K562 (cell line): ENCODE results near the gene LMCD1.

Experiments used
- ARNT ChIP-seq, 2 experiments: fragments of 450-650 bp; IDR thresholded peaks; 2 replicates each; pipeline ENCODE4 v1.6.1; 2016; ENCODE audit warnings: mild to moderate bottlenecking in 1 of 2
- CEBPG ChIP-seq, 3 experiments: fragments of 200-800 bp in 1 of 3; sonication (Bioruptor generic) in 1 of 3; sonication (generic) in 1 of 3; formaldehyde crosslinking in 1 of 3; IDR thresholded peaks in 2 of 3; conservative IDR thresholded peaks in 1 of 3; 2 replicates each; pipeline versions ENCODE4 v1.6.1 to v1.8.0; 2016 to 2022; ENCODE audit warnings: missing compliant biosample characterization in 2 of 3, missing genetic modification characterization in 2 of 3, mild to moderate bottlenecking in 1 of 3, missing genetic modification reagents in 1 of 3
- CHCHD3 ChIP-seq: fragments of 250-450 bp; sonication (Bioruptor Pico); IDR thresholded peaks from 2 replicates; pipeline ENCODE4 v2.1.2; 2022; ENCODE audit warnings: mild to moderate bottlenecking
- KLF10 ChIP-seq: fragments of 250-450 bp; sonication (Bioruptor Pico); IDR thresholded peaks from 2 replicates; pipeline ENCODE4 v1.6.1; 2021; ENCODE audit warnings: matching md5 sums
- TARDBP ChIP-seq: fragments of 450-650 bp; IDR thresholded peaks from 2 replicates; pipeline ENCODE4 v1.6.1; 2016
- ZFX ChIP-seq: sonication (generic); formaldehyde crosslinking; IDR thresholded peaks from 2 replicates; pipeline ENCODE4 v1.8.0; 2022; ENCODE audit warnings: mild to moderate bottlenecking, missing genetic modification reagents, moderate library complexity
- ZNF274 ChIP-seq: IDR thresholded peaks from 2 replicates; pipeline ENCODE4 v1.6.1; 2011; ENCODE audit warnings: low read depth, mild to moderate bottlenecking, low read length, moderate library complexity, borderline replicate concordance
- ZZZ3 ChIP-seq: fragments of 450-650 bp; IDR thresholded peaks from 2 replicates; pipeline ENCODE4 v1.6.1; 2016; ENCODE audit warnings: antibody characterized with exemption, mild to moderate bottlenecking, moderate library complexity
- TF ChIP-seq, protein P1 (sequence below): fragments of 450-650 bp; IDR thresholded peaks from 2 replicates; pipeline ENCODE4 v1.7.1; 2018; ENCODE audit warnings: mild to moderate bottlenecking, low read depth; ENCODE audit not compliant: partially characterized antibody
- TF ChIP-seq, protein P2 (sequence below), 3 experiments: IDR thresholded peaks in 2 of 3; conservative IDR thresholded peaks in 1 of 3; 2 replicates each; pipeline ENCODE4 v1.5.1; 2011 to 2012; ENCODE audit warnings: low read length in 3 of 3, mild to moderate bottlenecking in 3 of 3, control low read depth in 2 of 3, improper control_type of control experiment in 1 of 3, inconsistent platforms in 1 of 3, low read depth in 1 of 3, mixed read lengths in 1 of 3, moderate library complexity in 1 of 3; ENCODE audit not compliant: insufficient read depth in 2 of 3

DNA sequence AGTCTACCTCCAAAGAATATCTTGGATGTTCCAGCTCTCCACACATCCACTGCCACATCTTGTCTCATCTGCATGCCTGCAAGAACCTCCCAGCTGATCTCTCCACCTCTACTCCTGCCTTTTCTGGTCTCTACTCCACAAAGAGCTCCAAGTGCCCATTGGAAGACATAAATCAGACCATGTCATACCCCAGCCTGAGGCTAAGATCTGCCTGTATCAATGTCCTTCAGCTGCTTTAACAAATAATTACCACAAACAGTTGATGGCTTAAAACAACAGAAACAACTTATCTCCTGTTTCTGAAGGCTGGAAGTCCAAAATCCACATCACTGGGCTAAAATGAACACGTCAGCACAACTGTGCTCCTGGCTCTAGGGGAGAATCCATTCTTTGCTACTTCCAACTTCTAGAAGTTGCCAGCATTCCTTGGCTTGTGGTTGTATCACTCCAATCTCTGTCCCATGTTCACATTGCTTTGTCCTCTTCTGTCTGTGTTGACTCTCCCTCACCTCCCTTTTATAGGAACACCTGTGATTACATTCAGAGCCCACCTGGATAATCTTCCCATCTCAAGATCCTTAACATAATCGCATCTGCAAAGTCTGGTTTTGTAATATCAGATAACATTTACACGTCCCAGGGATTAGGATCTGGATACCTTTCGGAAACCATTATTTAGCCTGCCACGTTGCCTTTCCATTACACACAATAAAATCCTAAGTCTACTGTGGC, 17.0 kb upstream of the LMCD1 start:
- no peak for TF ChIP-seq ZFX (CRISPR knock-in tag)
- TF ChIP-seq, protein P1, sequence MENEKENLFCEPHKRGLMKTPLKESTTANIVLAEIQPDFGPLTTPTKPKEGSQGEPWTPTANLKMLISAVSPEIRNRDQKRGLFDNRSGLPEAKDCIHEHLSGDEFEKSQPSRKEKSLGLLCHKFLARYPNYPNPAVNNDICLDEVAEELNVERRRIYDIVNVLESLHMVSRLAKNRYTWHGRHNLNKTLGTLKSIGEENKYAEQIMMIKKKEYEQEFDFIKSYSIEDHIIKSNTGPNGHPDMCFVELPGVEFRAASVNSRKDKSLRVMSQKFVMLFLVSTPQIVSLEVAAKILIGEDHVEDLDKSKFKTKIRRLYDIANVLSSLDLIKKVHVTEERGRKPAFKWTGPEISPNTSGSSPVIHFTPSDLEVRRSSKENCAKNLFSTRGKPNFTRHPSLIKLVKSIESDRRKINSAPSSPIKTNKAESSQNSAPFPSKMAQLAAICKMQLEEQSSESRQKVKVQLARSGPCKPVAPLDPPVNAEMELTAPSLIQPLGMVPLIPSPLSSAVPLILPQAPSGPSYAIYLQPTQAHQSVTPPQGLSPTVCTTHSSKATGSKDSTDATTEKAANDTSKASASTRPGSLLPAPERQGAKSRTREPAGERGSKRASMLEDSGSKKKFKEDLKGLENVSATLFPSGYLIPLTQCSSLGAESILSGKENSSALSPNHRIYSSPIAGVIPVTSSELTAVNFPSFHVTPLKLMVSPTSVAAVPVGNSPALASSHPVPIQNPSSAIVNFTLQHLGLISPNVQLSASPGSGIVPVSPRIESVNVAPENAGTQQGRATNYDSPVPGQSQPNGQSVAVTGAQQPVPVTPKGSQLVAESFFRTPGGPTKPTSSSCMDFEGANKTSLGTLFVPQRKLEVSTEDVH = no peak
- TF ChIP-seq ZNF274 = no peak
- TF ChIP-seq ZZZ3 = no peak
- TF ChIP-seq CHCHD3 (CRISPR knock-in tag) = no peak
- TF ChIP-seq ARNT (IDR thresholded peaks at IDR 0.05) = no peak
- no peak for TF ChIP-seq KLF10 (CRISPR knock-in tag)
- TF ChIP-seq, protein P2, sequence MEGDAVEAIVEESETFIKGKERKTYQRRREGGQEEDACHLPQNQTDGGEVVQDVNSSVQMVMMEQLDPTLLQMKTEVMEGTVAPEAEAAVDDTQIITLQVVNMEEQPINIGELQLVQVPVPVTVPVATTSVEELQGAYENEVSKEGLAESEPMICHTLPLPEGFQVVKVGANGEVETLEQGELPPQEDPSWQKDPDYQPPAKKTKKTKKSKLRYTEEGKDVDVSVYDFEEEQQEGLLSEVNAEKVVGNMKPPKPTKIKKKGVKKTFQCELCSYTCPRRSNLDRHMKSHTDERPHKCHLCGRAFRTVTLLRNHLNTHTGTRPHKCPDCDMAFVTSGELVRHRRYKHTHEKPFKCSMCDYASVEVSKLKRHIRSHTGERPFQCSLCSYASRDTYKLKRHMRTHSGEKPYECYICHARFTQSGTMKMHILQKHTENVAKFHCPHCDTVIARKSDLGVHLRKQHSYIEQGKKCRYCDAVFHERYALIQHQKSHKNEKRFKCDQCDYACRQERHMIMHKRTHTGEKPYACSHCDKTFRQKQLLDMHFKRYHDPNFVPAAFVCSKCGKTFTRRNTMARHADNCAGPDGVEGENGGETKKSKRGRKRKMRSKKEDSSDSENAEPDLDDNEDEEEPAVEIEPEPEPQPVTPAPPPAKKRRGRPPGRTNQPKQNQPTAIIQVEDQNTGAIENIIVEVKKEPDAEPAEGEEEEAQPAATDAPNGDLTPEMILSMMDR (IDR thresholded peaks at IDR 0.05 in 2 of 3, conservative IDR thresholded peaks at IDR 0.05 in 1 of 3; ENCODE audit: insufficient read depth in 2 of 3, low read depth in 1 of 3, low read length in 3 of 3) = no peak
- no peak for TF ChIP-seq CEBPG (CRISPR knock-in tag; IDR thresholded peaks at IDR 0.05)
- no peak for TF ChIP-seq CEBPG (tag; conservative IDR thresholded peaks at IDR 0.05 in 1 of 2, IDR thresholded peaks at IDR 0.05 in 1 of 2)
- no peak for TF ChIP-seq TARDBP
